BJ (cell line): Measurements from ENCODE around the gene PRG3. TPM values are rescaled to one million over a fixed set of nuclear protein-coding genes. Genes with fewer than 3 reads are reported as not detected.
"Not testable (repeated sequence)": the region's sequence is repeated elsewhere in the genome, so short reads cannot be mapped to it uniquely, and the experiment has no call there.

Experiments used
- CTCF ChIA-PET: fragments of 350-600 bp; formaldehyde crosslinking; extraction: SDS; loops from one replicate; lab custom pipeline; 2021; ENCODE audit warnings: antibody characterized with exemption, inconsistent platforms; lab: Yijun Ruan, JAX
- POLR2A ChIA-PET: fragments of 300-600 bp; sonication (Branson Sonifier 250); formaldehyde crosslinking; extraction: SDS; loops from one replicate; lab custom pipeline; 2021; ENCODE audit warnings: antibody characterized with exemption; lab: Charles Lee
- DNase-seq: peaks from one replicate; pipeline ENCODE4 v3.0.0-alpha.2; 2011; ENCODE audit warnings: low read depth
- H3K27me3 ChIP-seq: 2 replicates; pipeline ENCODE4 v1.6.0; 2011; ENCODE audit warnings: low read length; ENCODE audit not compliant: control insufficient read depth, insufficient read depth
- H3K36me3 ChIP-seq: 2 replicates; pipeline ENCODE4 v1.5.1; 2011; ENCODE audit warnings: low read length; ENCODE audit not compliant: control insufficient read depth, insufficient read depth
- H3K4me3 ChIP-seq: 2 replicates; pipeline ENCODE4 v1.5.1; 2011; ENCODE audit warnings: low read depth, mild to moderate bottlenecking, control low read depth, low read length
- polyA plus RNA-seq: library from polyadenylated mRNA; depleted of rRNA; stranded (reverse); fragments of >200 nt; gene quantifications from 2 replicates; pipeline ENCODE4 v1.2.3, GENCODE V29; 2011
- TF ChIP-seq, protein P1 (sequence below): IDR thresholded peaks from 2 replicates; pipeline ENCODE4 v1.5.1; 2011; ENCODE audit warnings: low read depth, mild to moderate bottlenecking, control low read depth, inconsistent platforms, low read length, moderate library complexity; ENCODE audit not compliant: insufficient read depth

PRG3 gene
- polyA plus RNA-seq, 1 experiment: not detected

DNA sequence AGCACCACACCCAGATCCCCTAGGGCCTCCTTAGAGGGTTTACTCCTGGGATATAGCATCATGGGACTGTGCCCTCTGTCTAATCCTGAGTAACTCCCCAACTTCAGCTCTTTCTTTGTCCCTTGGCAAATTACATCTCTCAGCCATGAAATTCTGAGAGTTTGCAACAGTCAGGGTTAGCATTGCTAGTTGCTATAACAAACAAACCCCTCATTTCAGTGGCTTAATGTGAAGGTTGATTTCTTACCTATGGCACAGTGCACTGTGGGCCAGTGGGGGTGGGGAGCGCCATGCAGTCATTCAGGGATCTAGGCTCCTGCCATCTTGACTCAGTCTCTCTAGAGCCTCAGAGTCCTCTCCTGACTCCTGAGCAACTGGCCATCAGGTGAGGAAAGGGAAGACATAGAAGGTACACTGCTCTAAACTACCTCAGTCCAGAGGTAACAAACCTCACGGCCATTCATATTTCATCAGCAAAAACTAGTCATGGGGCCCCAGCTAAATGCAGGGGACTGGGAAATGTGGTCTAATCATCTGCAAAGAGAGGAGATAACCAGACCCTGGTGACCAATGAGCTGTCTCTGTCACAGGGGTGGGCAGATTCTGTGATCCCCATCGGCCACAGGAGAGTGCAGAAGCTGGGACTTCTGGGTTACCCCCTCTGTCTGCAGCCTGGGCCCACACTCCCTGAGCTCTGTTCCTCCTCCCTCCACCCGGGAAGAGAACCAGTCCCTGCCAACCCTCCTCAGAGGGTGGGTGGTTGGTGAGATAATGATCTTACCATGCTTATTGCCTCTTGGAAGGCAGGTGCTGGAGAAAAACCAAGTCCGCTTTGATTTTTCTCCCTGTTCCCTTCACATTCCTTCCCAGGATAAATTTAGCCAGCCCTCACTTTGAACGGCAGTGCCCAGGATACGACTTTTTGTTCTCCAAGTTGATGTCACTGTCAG is 17.5 kb downstream of the PRG3 start:
- Histone ChIP-seq H3K27me3 (peaks cover 6% of the 10 kb centered on the region), H3K4me3 (no peak overlapping the region), H3K36me3 (no peaks in the 10 kb centered on the region)
- ChIA-PET POLR2A (no interaction called here), CTCF (interaction anchor here (0.6 to 1.5 kb wide), 3 partner anchors 10 to 16 kb away, joined by 3 read pairs; no protein-coding TSS in a partner anchor)
- TF ChIP-seq, protein P1, sequence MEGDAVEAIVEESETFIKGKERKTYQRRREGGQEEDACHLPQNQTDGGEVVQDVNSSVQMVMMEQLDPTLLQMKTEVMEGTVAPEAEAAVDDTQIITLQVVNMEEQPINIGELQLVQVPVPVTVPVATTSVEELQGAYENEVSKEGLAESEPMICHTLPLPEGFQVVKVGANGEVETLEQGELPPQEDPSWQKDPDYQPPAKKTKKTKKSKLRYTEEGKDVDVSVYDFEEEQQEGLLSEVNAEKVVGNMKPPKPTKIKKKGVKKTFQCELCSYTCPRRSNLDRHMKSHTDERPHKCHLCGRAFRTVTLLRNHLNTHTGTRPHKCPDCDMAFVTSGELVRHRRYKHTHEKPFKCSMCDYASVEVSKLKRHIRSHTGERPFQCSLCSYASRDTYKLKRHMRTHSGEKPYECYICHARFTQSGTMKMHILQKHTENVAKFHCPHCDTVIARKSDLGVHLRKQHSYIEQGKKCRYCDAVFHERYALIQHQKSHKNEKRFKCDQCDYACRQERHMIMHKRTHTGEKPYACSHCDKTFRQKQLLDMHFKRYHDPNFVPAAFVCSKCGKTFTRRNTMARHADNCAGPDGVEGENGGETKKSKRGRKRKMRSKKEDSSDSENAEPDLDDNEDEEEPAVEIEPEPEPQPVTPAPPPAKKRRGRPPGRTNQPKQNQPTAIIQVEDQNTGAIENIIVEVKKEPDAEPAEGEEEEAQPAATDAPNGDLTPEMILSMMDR: no peak
- DNase-seq: no peak

DNA sequence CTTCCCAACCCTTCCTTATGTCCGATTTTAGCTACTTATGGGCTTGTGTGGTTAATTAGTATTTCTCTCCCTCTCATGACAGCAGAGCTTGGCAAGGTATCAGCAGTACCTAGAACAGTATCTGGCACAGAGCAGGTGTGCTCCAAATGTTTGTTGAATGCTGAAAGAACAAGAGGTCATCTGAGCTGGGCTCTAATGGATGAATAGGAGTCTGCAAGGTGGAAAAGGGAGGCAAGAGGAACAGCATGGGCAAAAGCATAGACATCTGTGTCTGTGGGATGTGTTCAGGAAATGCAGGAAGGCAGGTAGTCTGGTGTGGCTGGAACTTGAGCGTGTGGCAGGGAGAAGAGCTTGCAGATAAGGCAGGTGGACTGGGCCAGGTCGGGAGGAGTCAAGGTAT is 19.0 kb downstream of the PRG3 start:
- DNase-seq: no peak
- ChIA-PET CTCF (interaction anchor here (0.9 to 5.1 kb wide), 5 partner anchors 9 to 115 kb away, joined by 3 to 32 read pairs (median 4); no protein-coding TSS in a partner anchor), POLR2A (interaction anchor here (0.5 kb wide), 1 partner anchor 303 kb away, joined by 3 read pairs; no protein-coding TSS in a partner anchor)
- TF ChIP-seq, protein P1: no peak
- Histone ChIP-seq H3K36me3 (no peaks in the 10 kb centered on the region), H3K27me3 (peaks cover 6% of the 10 kb centered on the region), H3K4me3 (no peak overlapping the region)

DNA sequence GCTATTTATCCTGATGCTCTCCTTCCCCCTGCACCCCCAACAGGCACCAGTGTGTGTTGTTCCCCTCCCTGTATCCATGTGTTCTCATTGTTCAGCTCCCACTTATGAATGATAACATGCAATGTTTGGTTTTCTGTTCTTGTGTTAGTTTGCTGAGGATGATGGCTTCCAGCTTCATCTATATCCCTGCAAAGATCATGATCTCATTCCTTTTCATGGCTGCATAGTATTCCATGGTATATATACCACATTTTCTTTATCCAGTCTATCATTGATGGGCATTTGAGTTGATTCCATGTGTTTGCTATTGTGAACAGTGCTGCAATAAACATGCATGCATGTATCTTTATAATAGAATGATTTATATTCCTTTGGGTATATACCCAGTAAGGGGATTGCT is 19.5 kb downstream of the PRG3 start:
- DNase-seq, H3K36me3 ChIP-seq, H3K4me3 ChIP-seq, H3K27me3 ChIP-seq, POLR2A ChIA-PET: not testable (repeated sequence)
- CTCF ChIA-PET: interaction anchor here (1.3 to 5.1 kb wide), 6 partner anchors 8 to 166 kb away, joined by 3 to 32 read pairs (median 6); no protein-coding TSS in a partner anchor

DNA sequence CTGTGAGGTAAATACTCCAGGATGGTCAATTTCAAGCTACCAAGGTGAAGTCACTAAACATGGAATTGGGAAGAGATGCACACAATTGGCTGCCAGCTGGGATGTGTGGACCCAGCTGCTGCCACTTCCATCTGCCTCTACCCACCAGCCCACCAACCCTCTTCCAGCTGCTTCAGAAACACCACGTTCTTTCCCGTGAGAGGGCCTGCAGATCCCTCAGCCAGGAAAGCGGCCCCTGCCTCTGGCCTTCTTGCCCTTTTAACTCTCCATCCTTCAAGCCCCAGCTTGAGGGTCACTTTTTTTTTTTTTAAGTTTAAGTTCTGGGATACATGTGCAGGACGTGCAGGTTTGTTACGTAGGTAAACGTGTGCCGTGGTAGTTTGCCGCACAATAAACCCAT is 20.0 kb downstream of the PRG3 start:
- POLR2A ChIA-PET: no interaction called here

DNA sequence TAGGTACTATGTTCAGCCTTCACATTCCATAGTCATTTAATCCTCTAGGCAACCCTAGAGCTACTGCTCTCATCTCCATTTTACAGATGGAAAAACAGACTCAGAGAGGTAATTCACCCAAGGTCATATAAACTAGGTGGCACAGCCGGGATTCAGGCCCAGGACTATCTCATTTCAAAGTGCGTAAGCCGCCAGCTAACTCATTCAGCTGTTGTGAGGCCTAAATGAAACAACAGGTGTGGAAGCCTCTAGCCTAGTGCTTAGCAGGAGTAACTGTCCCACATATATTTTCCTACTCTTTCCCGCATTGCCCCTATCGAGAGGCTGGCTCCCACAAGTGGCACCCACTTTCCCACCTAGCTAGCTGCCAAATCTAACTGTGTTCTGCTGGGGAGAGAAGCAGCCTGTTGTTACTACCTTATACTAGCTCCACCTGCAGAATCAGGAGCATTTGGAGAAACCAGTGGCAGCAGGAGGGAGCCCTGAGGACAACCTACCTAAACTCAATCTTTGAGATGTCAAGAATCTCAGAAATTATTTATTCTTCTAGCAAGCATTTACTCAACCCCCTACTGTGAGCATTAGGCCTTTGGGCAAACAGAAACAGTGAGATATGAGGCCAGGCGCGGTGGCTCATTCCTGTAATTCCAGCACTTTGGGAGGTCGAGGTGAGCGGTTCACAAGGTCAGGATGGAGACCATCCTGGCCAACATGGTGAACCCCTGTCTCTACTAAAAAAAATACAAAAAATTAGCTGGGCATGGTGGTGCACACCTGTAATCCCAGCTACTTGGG is 20.9 kb downstream of the PRG3 start:
- Histone ChIP-seq H3K27me3 (peaks cover 6% of the 10 kb centered on the region), H3K36me3 (no peaks in the 10 kb centered on the region), H3K4me3 (no peak overlapping the region)
- CTCF ChIA-PET: interaction anchor here (1.7 to 5.1 kb wide), 4 partner anchors 10 to 167 kb away, joined by 4 to 32 read pairs (median 18); no protein-coding TSS in a partner anchor
- TF ChIP-seq, protein P1: no peak
- POLR2A ChIA-PET: no interaction called here
- DNase-seq: no peak

More for the DNA sequence above, 20.0 kb downstream of the PRG3 start:
- no peak for DNase-seq
- no peak overlapping the region for H3K4me3 ChIP-seq
- H3K36me3 ChIP-seq: no peaks in the 10 kb centered on the region
- H3K27me3 ChIP-seq: peaks cover 6% of the 10 kb centered on the region
- CTCF ChIA-PET: interaction anchor here (1.7 to 5.1 kb wide), 4 partner anchors 11 to 166 kb away, joined by 4 to 32 read pairs (median 18); no protein-coding TSS in a partner anchor
- TF ChIP-seq, protein P1: no peak
